Omental fat pad (tissue), 4 donors: Measurements from ENCODE around the gene AIFM1. TPM values are rescaled to one million over a fixed set of nuclear protein-coding genes. Genes with fewer than 3 reads are reported as not detected.

Experiments used
- ATAC-seq: fragments of 150-250 bp; one replicate; pipeline ENCODE4 v1.9.1; 2016; ENCODE audit warnings: mild to moderate bottlenecking, moderate library complexity; ENCODE audit not compliant: low FRiP score
- DNase-seq: peaks from one replicate; pipeline ENCODE4 v3.0.0-alpha.2; 2019; ENCODE audit warnings: low spot score
- CTCF ChIP-seq, 3 donors: fragments of 450-650 bp; IDR thresholded peaks; one replicate each; pipeline ENCODE4 v1.5.1; 2016 to 2017; ENCODE audit warnings: antibody characterized with exemption in 3 of 3, mild to moderate bottlenecking in 3 of 3, moderate library complexity in 2 of 3
- total RNA-seq, 4 donors: library from RNA; depleted of rRNA; stranded (reverse); fragments of >200 nt; gene quantifications; one replicate each; pipeline ENCODE4 v1.1.0, GENCODE V29; 2016

Gene AIFM1
- 10 to 100 TPM; 14.7 to 21.2 (median 16.9) TPM for total RNA-seq

- no peak for TF ChIP-seq CTCF (IDR thresholded peaks at IDR 0.05)
- DNase-seq = peak; percentile 58
- ATAC-seq = peak; percentile 94
These were observed at the start of gene AIFM1 for GRCh38 chrX:130165703-130166502. Gene AIFM1 (minus strand): TSS chrX:130165841. CDS start chrX:130165656, 185 bp downstream.

GRCh38 chrX:130213376-130213775 lies 47.7 kb upstream of the AIFM1 start:
- no peak for DNase-seq
- ATAC-seq = no peak
- TF ChIP-seq CTCF (IDR thresholded peaks at IDR 0.05) = no peak

- no peak for ATAC-seq
- no peak for TF ChIP-seq CTCF (IDR thresholded peaks at IDR 0.05)
- DNase-seq = no peak
These were observed 46.7 kb upstream of the AIFM1 start for GRCh38 chrX:130212371-130212770.

- TF ChIP-seq CTCF (IDR thresholded peaks at IDR 0.05) = no peak
- ATAC-seq = no peak
- no peak for DNase-seq
These were observed 46.0 kb upstream of the AIFM1 start for GRCh38 chrX:130211415-130212186.

GRCh38 chrX:130204647-130205046 lies 39.0 kb upstream of the AIFM1 start:
- ATAC-seq (no peak), DNase-seq (no peak)
- no peak for TF ChIP-seq CTCF (IDR thresholded peaks at IDR 0.05)

GRCh38 chrX:130197464-130197863 lies 31.8 kb upstream of the AIFM1 start:
- TF ChIP-seq CTCF (IDR thresholded peaks at IDR 0.05) = no peak
- ATAC-seq (no peak), DNase-seq (no peak)
